Measurements from ENCODE around the gene CDC42EP5.

CDC42EP5 gene

DNA sequence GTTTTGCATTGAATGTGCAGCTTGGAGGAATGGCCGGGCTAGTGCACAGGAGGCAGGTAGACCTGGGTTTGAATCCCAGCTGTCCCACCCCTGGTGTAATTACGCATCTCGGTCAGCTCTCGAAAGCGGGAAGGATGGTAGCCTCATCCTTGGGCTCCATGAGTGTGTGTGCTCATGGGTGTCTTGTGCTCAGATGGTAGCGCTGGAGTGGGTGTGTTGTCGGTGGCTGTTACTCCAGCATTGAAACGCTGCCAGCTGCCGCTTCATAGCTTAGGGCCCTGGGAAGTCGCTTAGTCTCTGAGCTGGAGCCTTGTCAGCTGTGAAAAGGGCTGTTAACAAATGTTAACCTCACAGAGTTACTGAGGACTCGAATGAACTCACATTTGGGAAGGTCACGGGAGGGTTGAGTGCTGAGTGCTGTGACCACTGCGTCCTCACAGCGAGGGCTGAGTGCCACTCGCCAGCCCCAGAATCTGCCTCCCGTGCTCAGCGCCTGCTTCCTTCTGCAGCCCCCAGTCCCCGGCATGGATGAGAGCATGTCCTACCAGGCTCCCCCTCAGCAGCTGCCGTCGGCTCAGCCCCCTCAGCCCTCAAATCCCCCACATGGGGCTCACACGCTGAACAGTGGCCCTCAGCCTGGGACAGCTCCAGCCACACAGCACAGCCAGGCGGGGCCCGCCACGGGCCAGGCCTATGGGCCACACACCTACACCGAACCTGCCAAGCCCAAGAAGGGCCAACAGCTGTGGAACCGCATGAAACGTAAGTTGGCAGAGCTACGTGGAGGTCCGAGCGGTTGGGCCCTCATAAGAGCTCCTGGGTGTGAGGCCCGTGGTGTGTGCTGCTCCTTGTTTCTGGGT lies 18.9 kb downstream of the CDC42EP5 start:
- Histone ChIP-seq H3K27me3 (replicated peaks; ENCODE audit: control insufficient read depth, insufficient read depth, low read length) (no peaks in the 10 kb centered on the region), H3K4me3 (replicated peaks; ENCODE audit: low read depth, low read length) (no peak overlapping the region), H3K36me3 (ENCODE audit: control insufficient read depth, insufficient read depth, low read length) (peaks cover 72% of the 10 kb centered on the region)
- DNase-seq (ENCODE audit: extremely low read depth, insufficient read length) = no peak
- TF ChIP-seq, protein P1, sequence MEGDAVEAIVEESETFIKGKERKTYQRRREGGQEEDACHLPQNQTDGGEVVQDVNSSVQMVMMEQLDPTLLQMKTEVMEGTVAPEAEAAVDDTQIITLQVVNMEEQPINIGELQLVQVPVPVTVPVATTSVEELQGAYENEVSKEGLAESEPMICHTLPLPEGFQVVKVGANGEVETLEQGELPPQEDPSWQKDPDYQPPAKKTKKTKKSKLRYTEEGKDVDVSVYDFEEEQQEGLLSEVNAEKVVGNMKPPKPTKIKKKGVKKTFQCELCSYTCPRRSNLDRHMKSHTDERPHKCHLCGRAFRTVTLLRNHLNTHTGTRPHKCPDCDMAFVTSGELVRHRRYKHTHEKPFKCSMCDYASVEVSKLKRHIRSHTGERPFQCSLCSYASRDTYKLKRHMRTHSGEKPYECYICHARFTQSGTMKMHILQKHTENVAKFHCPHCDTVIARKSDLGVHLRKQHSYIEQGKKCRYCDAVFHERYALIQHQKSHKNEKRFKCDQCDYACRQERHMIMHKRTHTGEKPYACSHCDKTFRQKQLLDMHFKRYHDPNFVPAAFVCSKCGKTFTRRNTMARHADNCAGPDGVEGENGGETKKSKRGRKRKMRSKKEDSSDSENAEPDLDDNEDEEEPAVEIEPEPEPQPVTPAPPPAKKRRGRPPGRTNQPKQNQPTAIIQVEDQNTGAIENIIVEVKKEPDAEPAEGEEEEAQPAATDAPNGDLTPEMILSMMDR (IDR thresholded peaks at IDR 0.05; ENCODE audit: insufficient read depth, low read length, poor library complexity, severe bottlenecking) = no peak

DNA sequence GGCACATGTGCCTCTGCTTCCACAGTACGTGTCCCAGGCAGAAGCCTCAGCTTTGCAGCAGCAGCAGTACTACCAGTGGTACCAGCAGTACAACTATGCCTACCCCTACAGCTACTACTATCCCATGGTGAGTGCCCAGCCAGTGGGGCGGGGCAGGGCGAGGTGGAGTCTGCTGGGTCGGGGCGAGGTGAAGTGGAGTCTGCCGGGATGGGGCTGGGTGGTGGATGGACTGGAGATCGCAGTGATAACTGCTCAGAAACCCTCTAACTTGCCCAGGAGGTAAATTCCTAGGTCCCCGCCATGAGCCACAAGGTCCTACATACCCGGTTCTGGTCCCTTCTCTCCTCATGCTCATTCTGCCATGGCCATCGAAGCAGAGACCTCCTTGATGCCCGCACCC lies 20.5 kb downstream of the CDC42EP5 start:
- TF ChIP-seq, protein P1 (IDR thresholded peaks at IDR 0.05; ENCODE audit: insufficient read depth, low read length, poor library complexity, severe bottlenecking) = no peak
- Histone ChIP-seq H3K27me3 (replicated peaks; ENCODE audit: control insufficient read depth, insufficient read depth, low read length) (no peaks in the 10 kb centered on the region), H3K36me3 (ENCODE audit: control insufficient read depth, insufficient read depth, low read length) (peaks cover 57% of the 10 kb centered on the region), H3K4me3 (replicated peaks; ENCODE audit: low read depth, low read length) (no peak overlapping the region)
- DNase-seq (ENCODE audit: extremely low read depth, insufficient read length) = no peak

DNA sequence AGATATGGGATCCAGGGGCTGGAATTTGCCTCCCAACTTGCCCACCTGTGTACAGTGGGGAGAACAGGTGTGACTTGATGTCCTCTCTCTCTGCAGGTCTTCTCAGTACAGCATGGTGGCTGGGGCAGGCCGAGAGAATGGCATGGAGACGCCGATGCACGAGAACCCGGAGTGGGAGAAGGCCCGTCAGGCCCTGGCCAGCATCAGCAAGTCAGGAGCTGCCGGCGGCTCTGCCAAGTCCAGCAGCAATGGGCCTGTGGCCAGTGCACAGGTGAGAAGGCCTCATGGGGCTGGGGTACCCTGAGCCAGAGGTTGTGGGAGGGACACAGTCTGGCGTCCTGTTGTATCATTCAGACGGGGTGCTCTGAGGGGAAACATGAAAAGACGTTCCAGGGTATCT lies 21.1 kb downstream of the CDC42EP5 start:
- DNase-seq (ENCODE audit: extremely low read depth, insufficient read length) = no peak
- H3K27me3 ChIP-seq (replicated peaks; ENCODE audit: control insufficient read depth, insufficient read depth, low read length) = no peaks in the 10 kb centered on the region
- H3K36me3 ChIP-seq (ENCODE audit: control insufficient read depth, insufficient read depth, low read length) = peaks cover 53% of the 10 kb centered on the region
- TF ChIP-seq, protein P1 (IDR thresholded peaks at IDR 0.05; ENCODE audit: insufficient read depth, low read length, poor library complexity, severe bottlenecking) = no peak
- H3K4me3 ChIP-seq (replicated peaks; ENCODE audit: low read depth, low read length) = no peak overlapping the region

DNA sequence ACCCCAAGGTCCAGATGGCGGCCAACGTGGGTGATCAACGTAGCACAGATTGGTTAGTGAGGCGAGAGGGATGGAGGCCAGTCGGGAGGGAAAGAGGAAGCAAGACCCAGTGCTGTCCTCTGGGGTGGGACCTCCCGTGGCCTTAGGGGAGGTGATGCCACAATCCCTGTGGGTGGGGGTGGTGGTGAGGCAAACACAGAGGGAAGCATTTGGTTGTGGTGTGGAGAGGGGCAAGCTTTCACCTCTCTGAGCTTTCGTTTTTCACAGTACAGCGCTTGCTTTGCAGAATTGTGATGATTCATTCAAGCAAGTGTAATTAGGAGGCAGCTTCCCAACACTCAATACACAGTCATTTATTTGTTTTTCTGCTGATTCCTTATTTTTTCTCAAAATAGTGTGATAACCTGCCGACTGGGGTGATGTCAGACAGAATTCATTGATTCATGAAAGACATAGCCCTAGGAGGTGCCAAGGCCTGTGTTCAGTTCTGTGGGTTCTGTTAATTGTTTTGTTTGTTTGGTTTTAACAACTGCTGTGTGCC lies 21.7 kb downstream of the CDC42EP5 start:
- TF ChIP-seq, protein P1 (IDR thresholded peaks at IDR 0.05; ENCODE audit: insufficient read depth, low read length, poor library complexity, severe bottlenecking) = no peak
- DNase-seq (ENCODE audit: extremely low read depth, insufficient read length) = no peak
- H3K4me3 ChIP-seq (replicated peaks; ENCODE audit: low read depth, low read length) = no peak overlapping the region
- H3K27me3 ChIP-seq (replicated peaks; ENCODE audit: control insufficient read depth, insufficient read depth, low read length) = no peaks in the 10 kb centered on the region
- peaks cover 49% of the 10 kb centered on the region for H3K36me3 ChIP-seq (ENCODE audit: control insufficient read depth, insufficient read depth, low read length)

DNA sequence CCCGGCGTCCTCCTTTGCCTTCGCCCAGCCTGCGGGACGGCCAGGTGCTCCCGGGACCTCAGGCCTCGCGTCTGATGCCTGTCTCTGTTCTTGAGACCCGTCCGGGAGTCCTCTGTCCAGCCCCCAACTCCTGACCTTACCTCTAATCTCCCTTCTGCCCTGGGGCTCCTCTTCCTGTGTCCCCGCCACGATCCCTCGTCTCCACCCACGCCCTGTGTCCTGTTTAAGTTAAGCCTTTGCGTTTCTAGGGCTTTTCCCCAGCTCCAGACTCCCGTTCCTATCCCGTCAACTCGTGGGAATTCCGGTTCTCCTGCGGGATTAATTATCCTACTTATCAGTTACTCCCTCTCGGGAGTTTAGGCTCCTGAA lies 23.4 kb downstream of the CDC42EP5 start:
- no peaks in the 10 kb centered on the region for H3K27me3 ChIP-seq (replicated peaks; ENCODE audit: control insufficient read depth, insufficient read depth, low read length)
- no peak for DNase-seq (ENCODE audit: extremely low read depth, insufficient read length)
- TF ChIP-seq, protein P1 (IDR thresholded peaks at IDR 0.05; ENCODE audit: insufficient read depth, low read length, poor library complexity, severe bottlenecking) = no peak
- H3K4me3 ChIP-seq (replicated peaks; ENCODE audit: low read depth, low read length) = peak overlapping the region; percentile 99
- peaks cover 35% of the 10 kb centered on the region for H3K36me3 ChIP-seq (ENCODE audit: control insufficient read depth, insufficient read depth, low read length)

Measured in GM06990 (cell line).